Stimulated activated CD4-positive, alpha-beta T cell treated with anti-CD3 and anti-CD28 coated beads, Interleukin-4, amount 100 ng/mL, for 48 hours (primary cell): Measurements from ENCODE around the gene IL10RA.

Source experiments
- DNase-seq, 2 donors: peaks; one replicate each; pipeline ENCODE4 v3.0.0-alpha.2; 2020; ENCODE audit warnings: low read depth in 2 of 2

The IL10RA gene

GRCh38 chr11:118046964-118047700, 60.9 kb downstream of the IL10RA start:
- no peak for DNase-seq

- no peak for DNase-seq
Measured at GRCh38 chr11:118047749-118048148, 61.6 kb downstream of the IL10RA start.

GRCh38 chr11:118048472-118049370, 62.5 kb downstream of the IL10RA start:
- DNase-seq = no peak

- DNase-seq = no peak
Measured at GRCh38 chr11:118049771-118050170, 63.6 kb downstream of the IL10RA start.

GRCh38 chr11:118050208-118050891, 64.2 kb downstream of the IL10RA start:
- no peak for DNase-seq
